ENCODE results near the gene GSTA2. TPM values are rescaled to one million over a fixed set of nuclear protein-coding genes. Genes with fewer than 3 reads are reported as not detected.

GSTA2 gene
- total and polyA plus RNA-seq, 2 of the 13 experiments (the other 11 are each of a cell fraction or from before 2014, with no cell fraction given) = 0.75 to 13.7 TPM

DNA sequence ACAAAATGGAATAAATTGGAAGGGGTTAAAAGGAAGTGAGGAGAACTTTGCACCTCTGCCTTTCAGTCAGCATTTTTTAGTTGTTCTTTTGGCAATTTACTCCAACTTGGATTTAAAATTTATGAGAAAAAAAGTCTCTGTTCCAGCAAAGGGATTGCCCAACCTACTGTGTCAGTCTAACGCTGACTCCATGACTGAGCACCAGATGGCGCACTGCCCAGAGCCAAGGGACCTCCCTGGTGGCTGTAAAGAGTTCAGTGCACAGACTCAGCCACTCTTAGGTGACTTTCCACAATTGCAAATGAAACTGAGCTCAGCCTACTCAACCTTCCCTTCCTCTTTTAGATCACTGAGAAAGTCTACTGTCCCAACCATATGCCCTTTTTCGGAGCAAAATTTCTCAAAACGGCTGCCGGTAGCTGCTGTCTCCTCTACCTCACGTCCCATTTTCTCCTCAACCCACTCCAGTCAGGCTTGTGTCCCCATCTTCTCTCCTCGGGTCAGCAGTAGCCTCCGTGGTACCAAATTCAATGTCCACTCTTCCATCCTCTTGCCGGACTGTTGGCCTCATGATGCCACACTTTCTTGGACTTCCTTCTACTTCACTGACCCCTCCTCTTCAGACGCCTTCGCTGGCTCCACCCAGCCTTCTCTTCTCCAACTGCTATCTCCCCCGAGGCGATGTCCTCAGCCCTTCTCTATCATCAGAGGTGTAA lies 38.7 kb downstream of the GSTA2 start (continued):
- TF ChIP-seq RBFOX2 (IDR thresholded peaks at IDR 0.05; ENCODE audit: low read depth, low read length) (no peak), CCAR2 (optimal IDR thresholded peaks at IDR 0.05; ENCODE audit: low read depth, low read length) (peak; percentile 36), ZBTB8A (CRISPR knock-in tag; IDR thresholded peaks at IDR 0.05; ENCODE audit: borderline replicate concordance, low read depth) (no peak), ZMYM2 (CRISPR knock-in tag; IDR thresholded peaks at IDR 0.05) (peak; percentile 63; the same call in 1 of the 2 replicates), RARG (CRISPR knock-in tag; IDR thresholded peaks at IDR 0.05; ENCODE audit: low read depth) (no peak), ZNF577 (CRISPR knock-in tag; IDR thresholded peaks at IDR 0.05; ENCODE audit: borderline replicate concordance, low read depth) (no peak), STAG1 (CRISPR knock-in tag; IDR thresholded peaks at IDR 0.05) (peak; percentile 92), NPAS2 (CRISPR knock-in tag; IDR thresholded peaks at IDR 0.05; ENCODE audit: borderline replicate concordance) (no peak), RFX3 (CRISPR knock-in tag; IDR thresholded peaks at IDR 0.05) (no peak), HOXA5 (CRISPR knock-in tag; IDR thresholded peaks at IDR 0.05) (peak; percentile 71), GPN1 (CRISPR knock-in tag; IDR thresholded peaks at IDR 0.05; ENCODE audit: borderline replicate concordance) (no peak), ELF3 (CRISPR knock-in tag; IDR thresholded peaks at IDR 0.05) (peak; percentile 57), PITX1 (CRISPR knock-in tag; IDR thresholded peaks at IDR 0.05) (no peak; the same call in 1 of the 2 replicates), CEBPG (CRISPR knock-in tag; IDR thresholded peaks at IDR 0.05) (peak; percentile 96), ZNF589 (CRISPR knock-in tag; conservative IDR thresholded peaks at IDR 0.05) (no peak), TOE1 (CRISPR knock-in tag; IDR thresholded peaks at IDR 0.05) (no peak; the same call in 1 of the 2 replicates)
- TF ChIP-seq, protein P1, sequence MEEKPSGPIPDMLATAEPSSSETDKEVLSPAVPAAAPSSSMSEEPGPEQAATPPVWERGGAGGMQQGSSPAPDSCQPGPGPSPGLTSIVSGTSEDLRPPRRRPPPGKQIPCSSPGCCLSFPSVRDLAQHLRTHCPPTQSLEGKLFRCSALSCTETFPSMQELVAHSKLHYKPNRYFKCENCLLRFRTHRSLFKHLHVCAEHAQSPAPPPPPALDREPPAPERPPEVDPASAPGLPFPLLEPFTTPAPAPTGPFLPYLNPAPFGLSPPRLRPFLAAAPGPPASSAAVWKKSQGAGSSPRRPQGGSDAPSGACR (CRISPR knock-in tag; IDR thresholded peaks at IDR 0.05) = no peak
- TF ChIP-seq, protein P2, sequence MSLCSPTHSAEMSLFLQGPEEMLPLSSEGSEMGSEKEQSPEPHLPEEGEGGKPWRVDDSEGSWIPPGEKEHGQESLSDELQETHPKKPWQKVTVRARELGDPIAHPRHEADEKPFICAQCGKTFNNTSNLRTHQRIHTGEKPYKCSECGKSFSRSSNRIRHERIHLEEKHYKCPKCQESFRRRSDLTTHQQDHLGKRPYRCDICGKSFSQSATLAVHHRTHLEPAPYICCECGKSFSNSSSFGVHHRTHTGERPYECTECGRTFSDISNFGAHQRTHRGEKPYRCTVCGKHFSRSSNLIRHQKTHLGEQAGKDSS (CRISPR knock-in tag; IDR thresholded peaks at IDR 0.05; ENCODE audit: borderline replicate concordance, low read depth) = peak; percentile 57; the same call in 1 of the 2 replicates
- TF ChIP-seq, protein P3, sequence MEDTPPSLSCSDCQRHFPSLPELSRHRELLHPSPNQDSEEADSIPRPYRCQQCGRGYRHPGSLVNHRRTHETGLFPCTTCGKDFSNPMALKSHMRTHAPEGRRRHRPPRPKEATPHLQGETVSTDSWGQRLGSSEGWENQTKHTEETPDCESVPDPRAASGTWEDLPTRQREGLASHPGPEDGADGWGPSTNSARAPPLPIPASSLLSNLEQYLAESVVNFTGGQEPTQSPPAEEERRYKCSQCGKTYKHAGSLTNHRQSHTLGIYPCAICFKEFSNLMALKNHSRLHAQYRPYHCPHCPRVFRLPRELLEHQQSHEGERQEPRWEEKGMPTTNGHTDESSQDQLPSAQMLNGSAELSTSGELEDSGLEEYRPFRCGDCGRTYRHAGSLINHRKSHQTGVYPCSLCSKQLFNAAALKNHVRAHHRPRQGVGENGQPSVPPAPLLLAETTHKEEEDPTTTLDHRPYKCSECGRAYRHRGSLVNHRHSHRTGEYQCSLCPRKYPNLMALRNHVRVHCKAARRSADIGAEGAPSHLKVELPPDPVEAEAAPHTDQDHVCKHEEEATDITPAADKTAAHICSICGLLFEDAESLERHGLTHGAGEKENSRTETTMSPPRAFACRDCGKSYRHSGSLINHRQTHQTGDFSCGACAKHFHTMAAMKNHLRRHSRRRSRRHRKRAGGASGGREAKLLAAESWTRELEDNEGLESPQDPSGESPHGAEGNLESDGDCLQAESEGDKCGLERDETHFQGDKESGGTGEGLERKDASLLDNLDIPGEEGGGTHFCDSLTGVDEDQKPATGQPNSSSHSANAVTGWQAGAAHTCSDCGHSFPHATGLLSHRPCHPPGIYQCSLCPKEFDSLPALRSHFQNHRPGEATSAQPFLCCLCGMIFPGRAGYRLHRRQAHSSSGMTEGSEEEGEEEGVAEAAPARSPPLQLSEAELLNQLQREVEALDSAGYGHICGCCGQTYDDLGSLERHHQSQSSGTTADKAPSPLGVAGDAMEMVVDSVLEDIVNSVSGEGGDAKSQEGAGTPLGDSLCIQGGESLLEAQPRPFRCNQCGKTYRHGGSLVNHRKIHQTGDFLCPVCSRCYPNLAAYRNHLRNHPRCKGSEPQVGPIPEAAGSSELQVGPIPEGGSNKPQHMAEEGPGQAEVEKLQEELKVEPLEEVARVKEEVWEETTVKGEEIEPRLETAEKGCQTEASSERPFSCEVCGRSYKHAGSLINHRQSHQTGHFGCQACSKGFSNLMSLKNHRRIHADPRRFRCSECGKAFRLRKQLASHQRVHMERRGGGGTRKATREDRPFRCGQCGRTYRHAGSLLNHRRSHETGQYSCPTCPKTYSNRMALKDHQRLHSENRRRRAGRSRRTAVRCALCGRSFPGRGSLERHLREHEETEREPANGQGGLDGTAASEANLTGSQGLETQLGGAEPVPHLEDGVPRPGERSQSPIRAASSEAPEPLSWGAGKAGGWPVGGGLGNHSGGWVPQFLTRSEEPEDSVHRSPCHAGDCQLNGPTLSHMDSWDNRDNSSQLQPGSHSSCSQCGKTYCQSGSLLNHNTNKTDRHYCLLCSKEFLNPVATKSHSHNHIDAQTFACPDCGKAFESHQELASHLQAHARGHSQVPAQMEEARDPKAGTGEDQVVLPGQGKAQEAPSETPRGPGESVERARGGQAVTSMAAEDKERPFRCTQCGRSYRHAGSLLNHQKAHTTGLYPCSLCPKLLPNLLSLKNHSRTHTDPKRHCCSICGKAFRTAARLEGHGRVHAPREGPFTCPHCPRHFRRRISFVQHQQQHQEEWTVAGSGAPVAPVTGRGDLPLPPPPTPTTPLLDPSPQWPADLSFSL (CRISPR knock-in tag; IDR thresholded peaks at IDR 0.05) = no peak
- TF ChIP-seq, protein P4, sequence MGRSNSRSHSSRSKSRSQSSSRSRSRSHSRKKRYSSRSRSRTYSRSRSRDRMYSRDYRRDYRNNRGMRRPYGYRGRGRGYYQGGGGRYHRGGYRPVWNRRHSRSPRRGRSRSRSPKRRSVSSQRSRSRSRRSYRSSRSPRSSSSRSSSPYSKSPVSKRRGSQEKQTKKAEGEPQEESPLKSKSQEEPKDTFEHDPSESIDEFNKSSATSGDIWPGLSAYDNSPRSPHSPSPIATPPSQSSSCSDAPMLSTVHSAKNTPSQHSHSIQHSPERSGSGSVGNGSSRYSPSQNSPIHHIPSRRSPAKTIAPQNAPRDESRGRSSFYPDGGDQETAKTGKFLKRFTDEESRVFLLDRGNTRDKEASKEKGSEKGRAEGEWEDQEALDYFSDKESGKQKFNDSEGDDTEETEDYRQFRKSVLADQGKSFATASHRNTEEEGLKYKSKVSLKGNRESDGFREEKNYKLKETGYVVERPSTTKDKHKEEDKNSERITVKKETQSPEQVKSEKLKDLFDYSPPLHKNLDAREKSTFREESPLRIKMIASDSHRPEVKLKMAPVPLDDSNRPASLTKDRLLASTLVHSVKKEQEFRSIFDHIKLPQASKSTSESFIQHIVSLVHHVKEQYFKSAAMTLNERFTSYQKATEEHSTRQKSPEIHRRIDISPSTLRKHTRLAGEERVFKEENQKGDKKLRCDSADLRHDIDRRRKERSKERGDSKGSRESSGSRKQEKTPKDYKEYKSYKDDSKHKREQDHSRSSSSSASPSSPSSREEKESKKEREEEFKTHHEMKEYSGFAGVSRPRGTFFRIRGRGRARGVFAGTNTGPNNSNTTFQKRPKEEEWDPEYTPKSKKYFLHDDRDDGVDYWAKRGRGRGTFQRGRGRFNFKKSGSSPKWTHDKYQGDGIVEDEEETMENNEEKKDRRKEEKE (IDR thresholded peaks at IDR 0.05) = no peak
